ENCODE measurements around the gene PSMB5. TPM values are rescaled to one million over a fixed set of nuclear protein-coding genes. Genes with fewer than 3 reads are reported as not detected.
A peak's percentile ranks its signal among the peaks of the same experiment; 100 is the strongest.
"Not testable (repeated sequence)": the region's sequence is repeated elsewhere in the genome, so short reads cannot be mapped to it uniquely, and the experiment has no call there.

Gene PSMB5
- polyA plus RNA-seq, 1 donor from 2014 or later: 28.0 TPM

- H3K36me3 Mint-ChIP-seq, H3K27me3 Mint-ChIP-seq, H3K27ac Mint-ChIP-seq, H3K9me3 Mint-ChIP-seq: not testable (repeated sequence)
- peaks cover 10 to 20% (median 20%) of the 10 kb centered on the region in 3 donors for H3K4me1 Mint-ChIP-seq
- peak overlapping the region in 1 of 4 donors; percentile 60 for H3K4me3 Mint-ChIP-seq
Observed at GRCh38 chr14:23004274-23004673, 30.4 kb downstream of the PSMB5 start.

DNA sequence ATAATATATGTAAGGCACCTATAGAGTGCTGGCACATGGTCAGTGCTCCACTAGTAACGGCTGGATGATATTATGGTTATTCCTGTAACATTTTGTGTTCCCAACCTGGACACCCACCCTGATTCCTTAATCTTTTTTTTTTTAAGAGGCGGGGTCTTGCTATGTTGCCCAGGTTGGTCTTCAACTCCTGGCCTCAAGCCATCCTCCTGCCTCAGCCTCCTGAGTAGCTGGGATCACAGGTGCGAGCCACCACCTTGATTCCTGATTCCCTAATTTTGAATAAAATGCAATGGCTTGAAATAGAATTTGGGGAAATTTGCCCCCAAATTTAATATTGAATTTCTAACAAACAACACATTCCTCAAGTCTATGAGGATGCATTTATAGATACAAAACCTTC, 32.1 kb downstream of the PSMB5 start:
- Mint-ChIP-seq H3K4me1 (peaks cover 7 to 14% (median 10%) of the 10 kb centered on the region in 3 donors), H3K36me3 (no peaks in the 10 kb centered on the region), H3K4me3 (no peak overlapping the region), H3K27ac (no peak overlapping the region), H3K9me3 (no peaks in the 10 kb centered on the region), H3K27me3 (no peaks in the 10 kb centered on the region)

- Mint-ChIP-seq H3K4me3 (no peak overlapping the region), H3K27me3 (no peaks in the 10 kb centered on the region), H3K27ac (no peak overlapping the region), H3K36me3 (peaks cover under 1% of the 10 kb centered on the region), H3K4me1 (peaks cover 1 to 4% (median 2%) of the 10 kb centered on the region in 3 donors), H3K9me3 (no peaks in the 10 kb centered on the region)
Observed at GRCh38 chr14:23000860-23001259, 33.8 kb downstream of the PSMB5 start.

- H3K27me3 Mint-ChIP-seq: no peaks in the 10 kb centered on the region
- no peaks in the 10 kb centered on the region for H3K9me3 Mint-ChIP-seq
- H3K27ac Mint-ChIP-seq: no peak overlapping the region
- H3K4me3 Mint-ChIP-seq: no peak overlapping the region
- peaks cover 1 to 4% (median 3%) of the 10 kb centered on the region in 3 donors for H3K4me1 Mint-ChIP-seq
- peaks cover 3% of the 10 kb centered on the region for H3K36me3 Mint-ChIP-seq
Observed at GRCh38 chr14:22998329-22999012, 36.2 kb downstream of the PSMB5 start.

DNA sequence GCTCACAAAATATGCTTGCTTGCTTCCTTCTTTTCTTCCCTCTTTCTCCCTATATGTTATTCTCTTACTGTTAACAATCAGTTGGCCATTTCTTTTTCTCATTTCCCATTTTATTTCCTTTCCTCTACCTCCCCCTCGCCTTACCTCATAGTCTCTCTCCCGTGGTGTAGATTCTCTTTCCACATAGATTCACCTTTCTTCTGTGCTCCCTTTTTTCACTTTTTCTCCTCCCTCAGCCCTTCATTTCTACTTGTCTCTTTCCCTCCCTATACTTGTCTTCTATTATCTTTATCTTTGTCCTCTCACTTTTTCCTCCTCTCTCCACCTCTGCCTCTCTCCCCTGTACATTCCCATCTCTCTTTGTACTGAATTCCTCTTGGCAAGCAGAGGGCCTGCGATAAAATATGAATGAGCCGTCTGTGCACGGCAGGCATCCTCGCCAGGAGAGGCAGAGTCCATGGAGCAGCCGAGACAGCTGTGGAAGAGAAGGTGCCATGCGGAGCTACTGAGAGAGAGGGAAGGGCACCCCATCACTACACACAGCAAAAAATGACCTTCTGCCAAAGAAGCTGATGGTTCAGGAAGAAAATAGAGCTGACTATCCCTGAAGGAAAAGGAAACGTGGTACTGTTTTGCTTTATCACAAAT, 36.9 kb downstream of the PSMB5 start:
- peaks cover 1 to 4% (median 3%) of the 10 kb centered on the region in 3 donors for H3K4me1 Mint-ChIP-seq
- H3K9me3 Mint-ChIP-seq: no peaks in the 10 kb centered on the region
- H3K27me3 Mint-ChIP-seq: no peaks in the 10 kb centered on the region
- H3K4me3 Mint-ChIP-seq: no peak overlapping the region
- no peak overlapping the region for H3K27ac Mint-ChIP-seq
- peaks cover 3% of the 10 kb centered on the region for H3K36me3 Mint-ChIP-seq

- Mint-ChIP-seq H3K9me3 (no peaks in the 10 kb centered on the region), H3K4me3 (no peak overlapping the region), H3K36me3 (peaks cover 3% of the 10 kb centered on the region)
Observed at GRCh38 chr14:22996768-22997654, 37.7 kb downstream of the PSMB5 start.

GRCh38 chr14:22995889-22996625, 38.6 kb downstream of the PSMB5 start:
- Mint-ChIP-seq H3K36me3 (peaks cover 3% of the 10 kb centered on the region), H3K4me1 (peaks cover 0 to 3% (median 1%) of the 10 kb centered on the region in 3 donors)

More at GRCh38 chr14:22996768-22997654, 37.7 kb downstream of the PSMB5 start:
- Mint-ChIP-seq H3K27me3 (no peaks in the 10 kb centered on the region), H3K4me1 (peaks cover 0 to 3% (median 1%) of the 10 kb centered on the region in 3 donors), H3K27ac (no peak overlapping the region)

DNA sequence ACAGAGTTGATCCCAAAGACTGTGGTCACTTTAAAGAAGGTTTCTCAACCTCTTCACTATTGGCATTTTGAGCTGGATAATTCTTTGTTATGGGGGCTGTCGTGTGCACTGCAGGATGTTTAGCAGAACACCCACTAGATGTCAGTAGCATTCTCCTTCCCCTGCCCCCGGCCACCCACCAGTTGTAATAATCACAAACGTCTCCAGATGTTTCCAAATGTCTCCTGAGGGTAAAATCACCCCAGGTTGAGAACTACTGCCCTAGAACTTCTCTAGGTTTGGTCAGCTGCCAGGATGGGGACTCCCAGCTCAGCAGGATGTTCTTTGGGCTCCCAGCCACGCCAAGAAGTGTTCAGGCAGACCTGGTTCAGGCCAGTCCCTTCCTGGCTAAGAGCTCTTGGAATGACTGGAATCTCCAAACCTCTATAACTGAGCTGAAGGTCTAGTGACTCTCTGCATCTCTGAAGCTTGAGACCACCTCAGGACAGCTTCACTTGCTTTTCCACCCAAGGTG, 39.9 kb downstream of the PSMB5 start:
- peak overlapping the region in 1 of 3 donors; percentile 80 for H3K27ac Mint-ChIP-seq
- no peaks in the 10 kb centered on the region for H3K27me3 Mint-ChIP-seq
- no peaks in the 10 kb centered on the region for H3K9me3 Mint-ChIP-seq
- peaks cover 0 to 3% (median 1%) of the 10 kb centered on the region in 3 donors for H3K4me1 Mint-ChIP-seq
- H3K36me3 Mint-ChIP-seq: peaks cover 3% of the 10 kb centered on the region
- H3K4me3 Mint-ChIP-seq: no peak overlapping the region

More at GRCh38 chr14:22995889-22996625, 38.6 kb downstream of the PSMB5 start:
- no peaks in the 10 kb centered on the region for H3K9me3 Mint-ChIP-seq
- no peak overlapping the region for H3K4me3 Mint-ChIP-seq
- no peaks in the 10 kb centered on the region for H3K27me3 Mint-ChIP-seq
- no peak overlapping the region for H3K27ac Mint-ChIP-seq

DNA sequence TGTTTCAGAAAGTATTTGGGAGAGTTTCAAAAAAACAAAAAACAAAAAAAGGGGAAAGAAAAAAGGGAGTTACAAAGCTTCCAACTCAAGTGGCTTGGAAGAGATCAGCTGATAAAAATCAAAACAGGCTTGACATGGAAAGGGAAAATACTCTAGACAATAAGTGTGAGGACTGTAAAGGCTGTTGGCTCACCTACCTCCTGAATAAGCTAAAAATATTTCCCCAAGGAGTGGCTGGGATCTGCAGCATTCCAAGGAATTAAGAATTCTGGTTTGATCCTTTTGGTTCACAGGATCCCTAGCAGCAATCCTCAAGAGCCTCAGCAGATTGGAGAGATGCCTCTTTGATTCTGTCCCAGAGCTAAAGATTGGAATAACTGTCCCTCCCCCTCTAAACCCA, 41.2 kb downstream of the PSMB5 start:
- Mint-ChIP-seq H3K36me3 (peaks cover 3% of the 10 kb centered on the region), H3K4me3 (no peak overlapping the region), H3K27me3 (no peaks in the 10 kb centered on the region), H3K9me3 (no peaks in the 10 kb centered on the region), H3K27ac (no peak overlapping the region), H3K4me1 (peaks cover 0 to 3% (median 1%) of the 10 kb centered on the region in 3 donors)

DNA sequence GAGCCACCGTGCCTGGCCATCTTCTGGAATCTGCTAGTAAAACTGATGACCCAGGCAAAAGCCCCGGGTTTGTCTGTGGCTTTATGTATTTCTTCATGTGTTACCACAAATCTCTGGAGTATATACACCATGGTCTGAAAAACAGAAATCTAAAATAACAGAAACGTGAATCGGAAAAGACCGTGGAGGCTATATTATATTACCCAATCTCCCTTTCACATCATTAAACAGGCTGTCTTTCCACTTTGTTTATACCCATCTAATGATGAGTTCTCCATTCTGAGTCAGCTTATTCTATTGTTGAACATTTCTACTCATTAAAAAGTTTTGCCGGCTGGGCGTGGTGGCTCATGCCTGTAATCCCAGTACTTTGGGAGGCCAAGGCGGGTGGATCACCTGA, 42.8 kb downstream of the PSMB5 start:
- H3K4me1 Mint-ChIP-seq: peaks cover 0 to 3% (median 1%) of the 10 kb centered on the region in 3 donors
- no peak overlapping the region for H3K27ac Mint-ChIP-seq
- no peaks in the 10 kb centered on the region for H3K9me3 Mint-ChIP-seq
- no peaks in the 10 kb centered on the region for H3K27me3 Mint-ChIP-seq
- peaks cover 3% of the 10 kb centered on the region for H3K36me3 Mint-ChIP-seq
- H3K4me3 Mint-ChIP-seq: no peak overlapping the region

GRCh38 chr14:22987291-22987690, 47.4 kb downstream of the PSMB5 start:
- Mint-ChIP-seq H3K27me3 (no peaks in the 10 kb centered on the region), H3K9me3 (no peaks in the 10 kb centered on the region), H3K27ac (no peak overlapping the region), H3K4me1 (no peaks in the 10 kb centered on the region), H3K4me3 (no peak overlapping the region), H3K36me3 (peaks cover 3% of the 10 kb centered on the region)

- peak overlapping the region in 1 of 4 donors; percentile 8 for H3K4me3 Mint-ChIP-seq
- H3K27ac Mint-ChIP-seq: no peak overlapping the region
- H3K9me3 Mint-ChIP-seq: no peaks in the 10 kb centered on the region
- peaks cover 3% of the 10 kb centered on the region for H3K36me3 Mint-ChIP-seq
- H3K27me3 Mint-ChIP-seq: no peaks in the 10 kb centered on the region
- H3K4me1 Mint-ChIP-seq: no peaks in the 10 kb centered on the region
Observed at GRCh38 chr14:22986508-22987054, 48.1 kb downstream of the PSMB5 start.

DNA sequence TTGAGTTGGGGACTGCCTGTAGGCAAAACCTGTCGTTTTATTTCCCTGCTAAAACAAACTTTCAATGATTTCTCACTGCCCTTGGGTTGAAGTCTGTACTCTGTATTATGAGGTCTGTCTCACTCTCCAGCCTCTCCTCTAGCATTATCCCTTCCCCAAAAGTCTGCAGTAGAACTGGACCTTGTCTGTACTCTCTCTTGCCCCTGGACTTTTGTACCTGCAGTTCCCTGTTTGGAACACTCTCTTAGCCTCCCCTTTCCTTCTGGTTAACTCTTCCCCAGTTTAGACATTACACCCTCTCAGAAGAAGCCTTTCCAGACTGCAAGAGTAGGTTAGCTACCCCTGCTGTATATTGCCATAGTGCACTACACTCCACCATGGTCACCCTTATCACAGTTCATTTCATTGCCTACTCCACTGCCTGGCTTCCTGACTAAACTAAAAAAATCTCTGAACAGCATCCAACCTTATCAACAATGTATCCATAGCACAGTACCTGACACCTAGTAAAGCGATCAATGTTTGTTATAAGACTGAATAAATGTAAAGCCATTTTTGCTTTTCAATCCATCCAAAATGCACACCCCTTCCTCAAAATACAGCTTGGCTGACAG, 48.7 kb downstream of the PSMB5 start:
- Mint-ChIP-seq H3K27ac (peak overlapping the region in 1 of 3 donors; percentile 39), H3K4me3 (peak overlapping the region in 2 of 4 donors; percentile 8 to 41), H3K9me3 (no peaks in the 10 kb centered on the region), H3K27me3 (no peaks in the 10 kb centered on the region), H3K36me3 (peaks cover 3% of the 10 kb centered on the region), H3K4me1 (no peaks in the 10 kb centered on the region)

Data from IgD-negative memory B cell (primary cell).